Glutamatergic neuron (in vitro differentiated cells): ENCODE measurements around the gene SLC6A18. TPM values are rescaled to one million over a fixed set of nuclear protein-coding genes. Genes with fewer than 3 reads are reported as not detected.

ENCODE experiments used
- DNase-seq: peaks from one replicate; pipeline ENCODE4 v3.0.0; 2022
- H3K27ac Mint-ChIP-seq: one replicate; pipeline ENCODE4 v1.8.0; 2020; ENCODE audit warnings: mild to moderate bottlenecking, mixed read lengths, inconsistent platforms; ENCODE audit not compliant: unreplicated experiment
- H3K27me3 Mint-ChIP-seq: one replicate; pipeline ENCODE4 v1.8.0; 2020; ENCODE audit warnings: mild to moderate bottlenecking, moderate library complexity, mixed read lengths, inconsistent platforms; ENCODE audit not compliant: unreplicated experiment
- H3K36me3 Mint-ChIP-seq: one replicate; pipeline ENCODE4 v1.8.0; 2020; ENCODE audit warnings: mild to moderate bottlenecking, mixed read lengths, inconsistent platforms; ENCODE audit not compliant: unreplicated experiment
- H3K4me1 Mint-ChIP-seq: one replicate; pipeline ENCODE4 v1.8.0; 2020; ENCODE audit warnings: mild to moderate bottlenecking, low read depth, mixed read lengths, inconsistent platforms; ENCODE audit not compliant: unreplicated experiment
- H3K4me3 Mint-ChIP-seq: one replicate; pipeline ENCODE4 v1.8.0; 2020; ENCODE audit warnings: mild to moderate bottlenecking, mixed read lengths, inconsistent platforms; ENCODE audit not compliant: unreplicated experiment
- H3K9me3 Mint-ChIP-seq: one replicate; pipeline ENCODE4 v1.8.0; 2020; ENCODE audit warnings: mild to moderate bottlenecking, moderate library complexity, mixed read lengths, inconsistent platforms; ENCODE audit not compliant: unreplicated experiment
- CTCF ChIP-seq: fragments of 200-600 bp; sonication (generic); IDR thresholded peaks from one replicate; pipeline ENCODE4 v1.5.0; 2021; ENCODE audit not compliant: partially characterized antibody, unreplicated experiment
- total RNA-seq: library from RNA; stranded (reverse); fragmentation: NEBNext Ultra II Directional; extraction: Animal tissue kit (Norgen Biotek cat#: 25700); gene quantifications from one replicate; pipeline ENCODE4 v1.2.1, GENCODE V29; 2021; ENCODE audit not compliant: unreplicated experiment

Gene SLC6A18
- total RNA-seq, 1 donor from 2014 or later = not detected

DNA sequence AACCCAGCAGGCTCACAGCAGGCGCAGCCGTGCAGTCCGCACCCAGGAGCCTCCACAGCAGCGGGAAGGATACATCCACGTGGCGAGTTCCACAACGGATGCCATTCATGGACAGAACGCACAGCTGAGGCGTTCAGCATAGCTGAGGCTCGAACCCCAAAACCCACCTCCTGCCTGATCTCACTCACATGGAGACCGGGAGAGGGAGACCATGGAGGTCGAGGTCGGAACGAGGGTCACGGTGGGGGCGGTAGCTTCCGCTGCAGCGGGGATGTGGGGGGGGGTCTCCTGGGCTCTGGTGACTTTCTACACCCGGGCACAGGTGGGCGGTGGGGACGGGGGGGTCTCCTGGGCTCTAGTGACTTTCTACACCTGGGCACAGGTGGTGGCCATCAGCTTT lies 52.1 kb downstream of the SLC6A18 start:
- Mint-ChIP-seq H3K27me3 (peaks cover 8% of the 10 kb centered on the region), H3K4me3 (no peak overlapping the region), H3K27ac (no peak overlapping the region), H3K9me3 (no peaks in the 10 kb centered on the region), H3K4me1 (no peaks in the 10 kb centered on the region), H3K36me3 (peaks cover 9% of the 10 kb centered on the region)
- DNase-seq = no peak
- TF ChIP-seq CTCF = no peak

DNA sequence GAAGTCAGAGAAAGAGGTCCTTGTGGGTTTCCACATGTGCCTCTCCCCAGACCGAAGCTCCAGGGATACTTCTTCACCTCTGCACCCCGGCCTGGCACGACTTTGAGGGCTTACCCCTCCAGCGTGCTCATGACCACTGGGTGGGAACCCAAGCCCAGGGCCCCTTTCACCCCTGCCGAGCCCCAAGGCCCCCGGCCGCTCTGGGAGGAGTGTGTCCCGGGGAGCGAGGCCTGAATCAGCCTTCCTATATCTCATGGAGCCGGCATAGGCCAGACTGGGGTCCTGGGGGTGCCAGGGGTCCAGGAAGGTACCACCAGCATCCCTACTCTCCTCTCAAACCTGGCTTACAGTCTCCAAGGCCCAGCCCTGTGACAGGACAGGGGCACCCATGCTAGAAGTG lies 52.6 kb downstream of the SLC6A18 start:
- no peak for DNase-seq
- Mint-ChIP-seq H3K4me3 (no peak overlapping the region), H3K4me1 (no peaks in the 10 kb centered on the region), H3K27me3 (peaks cover 8% of the 10 kb centered on the region), H3K36me3 (peaks cover 9% of the 10 kb centered on the region), H3K27ac (no peak overlapping the region), H3K9me3 (no peaks in the 10 kb centered on the region)
- no peak for TF ChIP-seq CTCF

- no peak for DNase-seq
- Mint-ChIP-seq H3K4me3 (no peak overlapping the region), H3K36me3 (peaks cover 9% of the 10 kb centered on the region), H3K9me3 (no peaks in the 10 kb centered on the region), H3K27me3 (peaks cover 8% of the 10 kb centered on the region), H3K27ac (no peak overlapping the region), H3K4me1 (no peaks in the 10 kb centered on the region)
- TF ChIP-seq CTCF = no peak
Measured at GRCh38 chr5:1278216-1278615, 53.0 kb downstream of the SLC6A18 start.

GRCh38 chr5:1278656-1279442 lies 53.7 kb downstream of the SLC6A18 start:
- H3K27ac Mint-ChIP-seq = no peak overlapping the region
- no peak for DNase-seq
- no peak for TF ChIP-seq CTCF
- peaks cover 5% of the 10 kb centered on the region for H3K9me3 Mint-ChIP-seq
- peaks cover 9% of the 10 kb centered on the region for H3K36me3 Mint-ChIP-seq
- H3K27me3 Mint-ChIP-seq = peaks cover 8% of the 10 kb centered on the region
- no peak overlapping the region for H3K4me3 Mint-ChIP-seq
- H3K4me1 Mint-ChIP-seq = no peaks in the 10 kb centered on the region

GRCh38 chr5:1279443-1280151 lies 54.4 kb downstream of the SLC6A18 start:
- H3K9me3 Mint-ChIP-seq = peaks cover 8% of the 10 kb centered on the region
- H3K4me1 Mint-ChIP-seq = no peaks in the 10 kb centered on the region
- no peak for TF ChIP-seq CTCF
- DNase-seq = no peak
- H3K27ac Mint-ChIP-seq = no peak overlapping the region
- H3K4me3 Mint-ChIP-seq = no peak overlapping the region
- peaks cover 11% of the 10 kb centered on the region for H3K27me3 Mint-ChIP-seq
- H3K36me3 Mint-ChIP-seq = peaks cover 9% of the 10 kb centered on the region
